ENCODE results near the gene PCNX2. TPM values are rescaled to one million over a fixed set of nuclear protein-coding genes. Genes with fewer than 3 reads are reported as not detected.

Gene PCNX2
- total RNA-seq, 1 donor from 2014 or later = 25.5 TPM

DNA sequence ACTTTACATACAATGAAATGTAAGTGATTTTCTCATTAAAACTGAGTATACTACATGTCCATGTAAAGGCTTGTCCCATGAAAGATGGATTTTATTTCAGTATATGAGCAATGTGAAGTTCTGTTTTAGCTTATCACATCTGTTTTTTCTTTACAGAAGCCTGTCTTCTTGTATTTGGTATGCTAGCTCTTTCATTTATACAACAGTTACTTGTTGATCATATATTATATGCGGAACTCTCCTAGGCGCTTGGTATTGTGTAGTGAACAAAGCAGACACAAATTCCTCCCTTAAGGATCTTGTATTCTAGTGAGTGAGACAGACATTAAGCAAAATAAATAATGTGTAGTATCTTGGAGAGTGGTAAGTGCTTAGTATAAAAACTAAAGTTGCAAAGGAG lies 42.6 kb upstream of the PCNX2 start:
- Mint-ChIP-seq H3K27ac (ENCODE audit: unreplicated experiment) (no peak overlapping the region), H3K4me3 (ENCODE audit: unreplicated experiment) (no peak overlapping the region), H3K36me3 (ENCODE audit: low read depth, unreplicated experiment) (no peaks in the 10 kb centered on the region), H3K9me3 (ENCODE audit: unreplicated experiment) (no peaks in the 10 kb centered on the region), H3K27me3 (ENCODE audit: low read depth, unreplicated experiment) (no peaks in the 10 kb centered on the region), H3K4me1 (ENCODE audit: low read depth, unreplicated experiment) (peaks cover 5% of the 10 kb centered on the region)
- H3K9ac ChIP-seq (ENCODE audit: low read length) = no peak overlapping the region
- no peak overlapping the region for H3K4me3 ChIP-seq (ENCODE audit: insufficient read depth, low read depth, low read length)
- no peaks in the 10 kb centered on the region for H3K9me3 ChIP-seq (ENCODE audit: insufficient read depth, low read depth, low read length)
- no peaks in the 10 kb centered on the region for H3K36me3 ChIP-seq (ENCODE audit: insufficient read depth, low read length)
- no peak for FAIRE-seq
- DNase-seq (ENCODE audit: low read depth) = no peak
- H3K79me2 ChIP-seq (ENCODE audit: insufficient read depth, low read length) = no peaks in the 10 kb centered on the region
- TF ChIP-seq, protein P1, sequence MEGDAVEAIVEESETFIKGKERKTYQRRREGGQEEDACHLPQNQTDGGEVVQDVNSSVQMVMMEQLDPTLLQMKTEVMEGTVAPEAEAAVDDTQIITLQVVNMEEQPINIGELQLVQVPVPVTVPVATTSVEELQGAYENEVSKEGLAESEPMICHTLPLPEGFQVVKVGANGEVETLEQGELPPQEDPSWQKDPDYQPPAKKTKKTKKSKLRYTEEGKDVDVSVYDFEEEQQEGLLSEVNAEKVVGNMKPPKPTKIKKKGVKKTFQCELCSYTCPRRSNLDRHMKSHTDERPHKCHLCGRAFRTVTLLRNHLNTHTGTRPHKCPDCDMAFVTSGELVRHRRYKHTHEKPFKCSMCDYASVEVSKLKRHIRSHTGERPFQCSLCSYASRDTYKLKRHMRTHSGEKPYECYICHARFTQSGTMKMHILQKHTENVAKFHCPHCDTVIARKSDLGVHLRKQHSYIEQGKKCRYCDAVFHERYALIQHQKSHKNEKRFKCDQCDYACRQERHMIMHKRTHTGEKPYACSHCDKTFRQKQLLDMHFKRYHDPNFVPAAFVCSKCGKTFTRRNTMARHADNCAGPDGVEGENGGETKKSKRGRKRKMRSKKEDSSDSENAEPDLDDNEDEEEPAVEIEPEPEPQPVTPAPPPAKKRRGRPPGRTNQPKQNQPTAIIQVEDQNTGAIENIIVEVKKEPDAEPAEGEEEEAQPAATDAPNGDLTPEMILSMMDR (IDR thresholded peaks at IDR 0.05; ENCODE audit: insufficient read depth, low read depth, low read length) = no peak
- TF ChIP-seq EZH2 (IDR thresholded peaks at IDR 0.05; ENCODE audit: insufficient read depth, low read length) = no peak
- no peaks in the 10 kb centered on the region for H4K20me1 ChIP-seq (ENCODE audit: insufficient read depth, low read length)
- H3K4me1 ChIP-seq (ENCODE audit: insufficient read depth, low read length) = no peaks in the 10 kb centered on the region
- no peak overlapping the region for H2AFZ ChIP-seq (ENCODE audit: low read depth, low read length)
- H3K27me3 ChIP-seq (ENCODE audit: insufficient read depth, low read length) = no peaks in the 10 kb centered on the region
- H3K27ac ChIP-seq (ENCODE audit: low read depth, low read length) = no peak overlapping the region
- no peak overlapping the region for H3K4me2 ChIP-seq (ENCODE audit: low read length)

- H3K27me3 Mint-ChIP-seq (ENCODE audit: low read depth, unreplicated experiment) = no peaks in the 10 kb centered on the region
- no peak overlapping the region for H3K4me3 Mint-ChIP-seq (ENCODE audit: unreplicated experiment)
- Histone ChIP-seq H3K4me2 (ENCODE audit: low read length) (no peak overlapping the region), H3K36me3 (ENCODE audit: insufficient read depth, low read length) (no peaks in the 10 kb centered on the region), H3K9me3 (ENCODE audit: insufficient read depth, low read depth, low read length) (no peaks in the 10 kb centered on the region), H3K27me3 (ENCODE audit: insufficient read depth, low read length) (no peaks in the 10 kb centered on the region), H2AFZ (ENCODE audit: low read depth, low read length) (no peak overlapping the region), H3K9ac (ENCODE audit: low read length) (no peak overlapping the region), H3K27ac (ENCODE audit: low read depth, low read length) (no peak overlapping the region), H4K20me1 (ENCODE audit: insufficient read depth, low read length) (no peaks in the 10 kb centered on the region), H3K79me2 (ENCODE audit: insufficient read depth, low read length) (no peaks in the 10 kb centered on the region), H3K4me1 (ENCODE audit: insufficient read depth, low read length) (no peaks in the 10 kb centered on the region), H3K4me3 (ENCODE audit: insufficient read depth, low read depth, low read length) (no peak overlapping the region)
- TF ChIP-seq, protein P1 (IDR thresholded peaks at IDR 0.05; ENCODE audit: insufficient read depth, low read depth, low read length) = no peak
- TF ChIP-seq EZH2 (IDR thresholded peaks at IDR 0.05; ENCODE audit: insufficient read depth, low read length) = no peak
- H3K4me1 Mint-ChIP-seq (ENCODE audit: low read depth, unreplicated experiment) = peaks cover 5% of the 10 kb centered on the region
- H3K27ac Mint-ChIP-seq (ENCODE audit: unreplicated experiment) = no peak overlapping the region
- no peaks in the 10 kb centered on the region for H3K36me3 Mint-ChIP-seq (ENCODE audit: low read depth, unreplicated experiment)
- DNase-seq (ENCODE audit: low read depth) = no peak
- no peaks in the 10 kb centered on the region for H3K9me3 Mint-ChIP-seq (ENCODE audit: unreplicated experiment)
- FAIRE-seq = no peak
Observed at GRCh38 chr1:233337505-233337904, 42.0 kb upstream of the PCNX2 start.

- Histone ChIP-seq H4K20me1 (ENCODE audit: insufficient read depth, low read length) (no peaks in the 10 kb centered on the region), H2AFZ (ENCODE audit: low read depth, low read length) (no peak overlapping the region), H3K4me1 (ENCODE audit: insufficient read depth, low read length) (no peaks in the 10 kb centered on the region), H3K4me3 (ENCODE audit: insufficient read depth, low read depth, low read length) (no peak overlapping the region), H3K36me3 (ENCODE audit: insufficient read depth, low read length) (no peaks in the 10 kb centered on the region), H3K27me3 (ENCODE audit: insufficient read depth, low read length) (no peaks in the 10 kb centered on the region), H3K9me3 (ENCODE audit: insufficient read depth, low read depth, low read length) (no peaks in the 10 kb centered on the region), H3K9ac (ENCODE audit: low read length) (no peak overlapping the region), H3K4me2 (ENCODE audit: low read length) (no peak overlapping the region), H3K27ac (ENCODE audit: low read depth, low read length) (no peak overlapping the region), H3K79me2 (ENCODE audit: insufficient read depth, low read length) (no peaks in the 10 kb centered on the region)
- TF ChIP-seq, protein P1 (IDR thresholded peaks at IDR 0.05; ENCODE audit: insufficient read depth, low read depth, low read length) = no peak
- no peak for TF ChIP-seq EZH2 (IDR thresholded peaks at IDR 0.05; ENCODE audit: insufficient read depth, low read length)
- H3K27ac Mint-ChIP-seq (ENCODE audit: unreplicated experiment) = no peak overlapping the region
- DNase-seq (ENCODE audit: low read depth) (no peak), FAIRE-seq (no peak)
- no peaks in the 10 kb centered on the region for H3K9me3 Mint-ChIP-seq (ENCODE audit: unreplicated experiment)
- no peaks in the 10 kb centered on the region for H3K36me3 Mint-ChIP-seq (ENCODE audit: low read depth, unreplicated experiment)
- H3K4me1 Mint-ChIP-seq (ENCODE audit: low read depth, unreplicated experiment) = peaks cover 5% of the 10 kb centered on the region
- H3K27me3 Mint-ChIP-seq (ENCODE audit: low read depth, unreplicated experiment) = no peaks in the 10 kb centered on the region
- no peak overlapping the region for H3K4me3 Mint-ChIP-seq (ENCODE audit: unreplicated experiment)
Observed at GRCh38 chr1:233336554-233337456, 41.3 kb upstream of the PCNX2 start.

All from astrocyte (in vitro differentiated cells and primary cell).